ENCODE results near the gene FTH1.

FTH1 gene

GRCh38 chr11:61980783-61981541, 13.5 kb upstream of the FTH1 start:
- no peak for DNase-seq (ENCODE audit: low read depth)
- no peak overlapping the region for H3K4me3 ChIP-seq (ENCODE audit: low read depth, low read length)

- DNase-seq (ENCODE audit: low read depth), result no peak
- H3K4me3 ChIP-seq (ENCODE audit: low read depth, low read length), result no peak overlapping the region
Observed at GRCh38 chr11:61978703-61979661, 11.5 kb upstream of the FTH1 start.

- H3K4me3 ChIP-seq (ENCODE audit: low read depth, low read length), result no peak overlapping the region
- no peak for DNase-seq (ENCODE audit: low read depth)
Observed at GRCh38 chr11:61976813-61977475, 9.5 kb upstream of the FTH1 start.

- no peak overlapping the region for H3K4me3 ChIP-seq (ENCODE audit: low read depth, low read length)
- DNase-seq (ENCODE audit: low read depth), result no peak
Observed at GRCh38 chr11:61976420-61976800, 9.0 kb upstream of the FTH1 start.

- no peak overlapping the region for H3K4me3 ChIP-seq (ENCODE audit: low read depth, low read length)
- DNase-seq (ENCODE audit: low read depth), result no peak
Observed at GRCh38 chr11:61975638-61976419, 8.4 kb upstream of the FTH1 start.

- no peak overlapping the region for H3K4me3 ChIP-seq (ENCODE audit: low read depth, low read length)
- no peak for DNase-seq (ENCODE audit: low read depth)
Observed at GRCh38 chr11:61974766-61975631, 7.6 kb upstream of the FTH1 start.

GRCh38 chr11:61973476-61974162, 6.2 kb upstream of the FTH1 start:
- no peak overlapping the region for H3K4me3 ChIP-seq (ENCODE audit: low read depth, low read length)

GRCh38 chr11:61972672-61973475, 5.4 kb upstream of the FTH1 start:
- no peak overlapping the region for H3K4me3 ChIP-seq (ENCODE audit: low read depth, low read length)
- peak; percentile 84 for DNase-seq (ENCODE audit: low read depth)

More at GRCh38 chr11:61973476-61974162, 6.2 kb upstream of the FTH1 start:
- DNase-seq (ENCODE audit: low read depth), result no peak

- peak overlapping the region; percentile 4 for H3K4me3 ChIP-seq (ENCODE audit: low read depth, low read length)
- DNase-seq (ENCODE audit: low read depth), result no peak
Observed at GRCh38 chr11:61972112-61972671, 4.8 kb upstream of the FTH1 start.

- H3K4me3 ChIP-seq (ENCODE audit: low read depth, low read length), result no peak overlapping the region
- peak; percentile 98 for DNase-seq (ENCODE audit: low read depth)
Observed at GRCh38 chr11:61971248-61972111, 4.0 kb upstream of the FTH1 start.

GRCh38 chr11:61969838-61970662, 2.6 kb upstream of the FTH1 start:
- DNase-seq (ENCODE audit: low read depth), result peak; percentile 72
- no peak overlapping the region for H3K4me3 ChIP-seq (ENCODE audit: low read depth, low read length)

GRCh38 chr11:61969391-61969758, 1.9 kb upstream of the FTH1 start:
- no peak overlapping the region for H3K4me3 ChIP-seq (ENCODE audit: low read depth, low read length)
- no peak for DNase-seq (ENCODE audit: low read depth)

GRCh38 chr11:61968758-61969390, 1.4 kb upstream of the FTH1 start:
- peak overlapping the region; percentile 91 for H3K4me3 ChIP-seq (ENCODE audit: low read depth, low read length)

GRCh38 chr11:61967924-61968757, 707 bp upstream of the FTH1 start:
- peak overlapping the region; percentile 91 for H3K4me3 ChIP-seq (ENCODE audit: low read depth, low read length)
- no peak for DNase-seq (ENCODE audit: low read depth)

More at GRCh38 chr11:61968758-61969390, 1.4 kb upstream of the FTH1 start:
- DNase-seq (ENCODE audit: low read depth), result no peak
